C1 segment of cervical spinal cord (tissue), 14 donors: ENCODE measurements around the gene SLC9A7.

Experiments
- DNase-seq, 14 donors: peaks; one replicate each; lab custom pipeline; 2025; lab: John Stamatoyannopoulos, UW

Gene SLC9A7

DNA sequence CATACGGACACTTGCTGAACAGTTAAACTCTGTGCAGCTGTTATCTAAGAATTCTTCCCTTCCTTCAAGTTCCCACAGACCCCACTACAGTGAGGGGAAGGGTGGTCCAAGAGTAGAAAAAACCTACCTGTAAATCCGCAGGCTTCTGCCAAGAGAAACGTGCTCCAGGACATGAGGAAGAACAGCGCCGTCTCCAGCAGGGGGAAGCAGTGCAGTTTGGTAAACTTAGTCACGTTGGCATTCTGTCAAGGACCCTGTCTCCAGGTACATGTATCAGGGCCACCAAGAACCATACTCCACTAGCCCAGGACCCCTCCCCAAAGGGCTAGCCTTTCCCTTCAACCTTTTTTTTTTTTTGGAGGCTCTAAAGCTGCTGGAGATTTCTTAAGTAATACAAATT, 105.4 kb downstream of the SLC9A7 start:
- no peak for DNase-seq

DNA sequence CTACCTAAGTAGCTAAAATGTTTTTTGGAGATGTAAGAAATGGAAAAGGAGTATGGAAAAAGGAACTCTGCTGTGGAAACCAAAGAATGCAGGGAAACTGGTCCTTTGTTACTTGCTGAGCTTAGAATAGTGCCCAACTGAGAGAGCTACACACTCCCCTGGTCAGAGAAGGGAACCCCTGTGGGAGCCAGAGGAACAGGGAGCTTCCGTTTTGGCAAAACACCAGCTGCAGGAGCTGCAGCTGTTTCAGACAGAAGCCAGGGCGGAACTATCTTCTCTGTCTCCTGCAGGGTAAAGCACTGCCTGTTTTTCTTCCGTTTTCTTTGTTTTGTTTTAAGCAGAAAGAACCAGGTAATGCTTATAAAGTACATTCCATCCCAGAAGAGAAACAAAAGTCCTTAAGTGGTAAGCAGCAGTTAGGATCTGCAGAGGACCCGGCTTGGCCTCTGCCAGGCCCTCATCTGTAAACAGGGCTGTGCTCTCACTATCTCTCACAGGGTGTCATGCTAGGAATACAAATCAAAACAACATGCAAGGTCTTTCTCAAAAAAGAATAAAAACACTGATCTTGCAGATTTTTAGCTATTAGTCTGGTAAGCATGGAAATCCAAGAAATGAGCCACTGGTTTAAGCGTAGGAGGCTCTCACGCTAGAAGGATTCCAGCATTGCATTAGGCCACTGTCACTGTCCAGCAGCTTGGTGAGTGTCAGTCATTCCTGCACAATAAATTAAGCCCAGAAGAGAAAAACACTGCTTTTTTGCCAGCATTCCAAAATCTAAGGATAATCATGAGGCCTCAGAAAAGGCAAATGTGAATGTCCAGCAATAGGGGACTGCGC, 109.3 kb downstream of the SLC9A7 start:
- DNase-seq: peak in 6 of 14 donors; percentile 0 to 23 (median 4)

DNA sequence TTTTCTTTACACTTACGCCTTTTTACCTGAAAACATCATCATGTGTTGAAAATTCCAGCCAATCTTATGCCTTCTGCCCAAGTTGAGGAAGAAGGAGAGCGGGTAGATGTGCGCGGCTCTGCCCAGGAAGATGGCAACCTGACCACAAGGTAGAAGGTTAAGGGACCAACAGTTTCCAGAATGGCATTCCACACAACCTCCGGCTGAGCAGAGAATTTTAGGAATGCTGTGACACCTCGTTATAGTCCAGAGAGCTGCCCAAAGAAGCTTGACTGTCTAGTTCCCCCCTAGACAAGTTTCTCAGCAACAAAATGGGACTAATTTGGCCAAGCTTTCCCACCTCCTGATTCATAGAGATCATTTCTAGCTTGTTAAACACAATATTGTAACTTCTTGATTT, 110.3 kb downstream of the SLC9A7 start:
- no peak for DNase-seq

DNA sequence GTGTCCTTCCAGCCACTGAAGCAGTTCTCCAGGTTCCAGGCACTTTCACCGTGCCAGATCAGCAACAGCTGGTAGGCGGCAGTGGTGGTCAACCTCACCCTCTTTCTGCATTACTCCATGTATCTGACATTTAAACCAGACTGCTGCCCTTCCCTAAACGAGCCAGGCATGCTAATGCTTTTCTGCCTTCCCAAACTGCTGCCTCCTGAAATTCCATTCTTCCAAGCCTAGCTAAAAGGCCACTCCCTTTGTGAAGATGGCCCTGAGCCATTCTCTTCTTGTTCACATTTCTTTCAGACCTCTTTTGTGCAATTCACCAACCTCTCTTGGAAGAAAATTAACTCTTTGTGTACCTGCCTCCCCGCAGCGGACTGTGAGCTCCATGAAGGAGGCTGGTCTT, 111.7 kb downstream of the SLC9A7 start:
- no peak for DNase-seq

DNA sequence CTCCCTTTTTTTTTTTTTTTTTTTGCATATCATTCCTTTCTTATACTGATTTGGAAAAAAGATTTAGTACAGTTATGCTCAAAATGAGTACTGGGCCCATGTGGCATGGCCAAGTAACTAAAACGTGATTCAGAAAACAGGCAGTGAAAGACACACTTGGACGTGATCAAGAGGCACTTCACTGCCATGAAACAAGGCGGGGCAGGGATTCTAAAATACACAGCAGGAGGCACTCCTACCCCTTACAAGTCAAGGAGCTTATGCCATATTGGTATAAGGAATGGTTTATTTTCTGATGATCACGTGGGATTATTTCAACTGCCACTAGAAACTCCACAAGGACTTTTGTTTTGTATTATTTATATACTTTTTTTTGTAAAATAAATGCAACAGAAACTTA, 113.3 kb downstream of the SLC9A7 start:
- DNase-seq: no peak

DNA sequence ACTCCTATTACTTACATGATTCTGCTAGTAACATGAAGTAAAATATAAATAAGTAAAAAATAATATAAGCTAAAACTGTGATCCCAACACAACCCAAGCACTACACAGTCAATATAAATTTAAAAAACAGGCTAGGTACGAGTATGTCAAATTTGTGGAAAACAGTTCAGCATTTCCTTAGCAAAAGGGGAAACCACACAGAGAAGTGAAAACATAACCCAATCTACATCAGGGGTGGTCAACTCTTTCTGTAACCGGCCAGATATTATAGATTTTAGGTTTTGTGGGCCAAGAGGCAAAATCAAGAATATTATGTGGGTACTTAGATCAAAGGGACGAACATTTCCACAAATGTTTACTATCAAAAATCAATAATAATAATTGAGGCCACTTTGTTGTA, 115.3 kb downstream of the SLC9A7 start:
- DNase-seq: no peak

DNA sequence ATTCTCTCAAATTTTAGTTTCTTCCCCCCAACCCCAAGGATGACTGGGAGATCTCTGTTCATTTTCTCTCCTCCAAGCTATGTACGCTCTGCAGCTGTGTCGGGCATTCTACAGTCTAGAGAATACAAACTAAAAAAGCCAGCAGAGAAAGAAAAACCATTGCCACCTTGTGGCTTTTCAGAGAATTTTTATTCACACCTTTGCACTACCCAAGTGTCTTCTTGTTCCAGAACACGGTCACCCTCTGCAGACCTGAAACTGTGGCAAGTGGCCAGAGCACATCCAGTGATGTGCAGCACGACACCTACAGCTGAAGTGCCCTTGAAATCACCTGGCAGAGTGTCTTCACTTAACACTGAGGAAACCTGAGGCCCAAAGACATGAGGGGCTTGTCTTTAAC, 116.8 kb downstream of the SLC9A7 start:
- no peak for DNase-seq

DNA sequence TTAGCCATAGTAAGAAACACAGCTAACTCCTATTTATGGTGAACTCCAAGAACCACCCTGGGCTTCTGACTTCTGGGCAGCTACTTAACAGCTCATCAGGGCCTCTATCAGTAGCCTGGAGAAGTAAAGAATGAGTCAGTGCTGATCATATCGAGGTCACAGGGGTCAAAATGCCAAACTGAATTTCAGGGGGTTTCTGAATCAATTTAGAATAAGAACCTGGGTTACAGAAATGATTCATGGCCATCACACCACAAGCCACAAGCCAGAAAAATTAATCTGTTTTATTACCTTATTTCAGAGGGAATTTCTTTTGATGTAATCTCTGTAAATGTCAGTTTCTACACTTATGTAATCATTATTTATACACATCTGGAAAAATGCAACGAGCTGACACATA, 121.0 kb downstream of the SLC9A7 start:
- DNase-seq: no peak

DNA sequence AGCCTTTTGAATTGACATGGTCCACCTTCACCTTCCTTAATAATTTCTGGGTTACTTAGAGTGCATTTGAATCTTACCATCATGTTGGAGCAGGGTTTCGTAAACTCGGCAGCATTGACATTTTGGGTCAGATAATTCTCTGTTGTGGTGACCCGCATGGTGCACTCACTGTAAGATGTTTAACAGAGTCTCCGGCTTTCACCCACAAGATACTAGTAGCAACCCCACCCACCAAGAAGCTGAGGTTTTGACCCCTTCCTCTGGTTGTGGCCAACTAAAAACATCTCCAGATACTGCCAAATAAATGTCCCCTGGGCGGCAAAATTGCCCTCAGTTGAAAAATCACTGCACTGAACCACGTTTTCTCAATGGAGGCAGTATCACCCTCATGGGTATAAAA, 122.7 kb downstream of the SLC9A7 start:
- no peak for DNase-seq

DNA sequence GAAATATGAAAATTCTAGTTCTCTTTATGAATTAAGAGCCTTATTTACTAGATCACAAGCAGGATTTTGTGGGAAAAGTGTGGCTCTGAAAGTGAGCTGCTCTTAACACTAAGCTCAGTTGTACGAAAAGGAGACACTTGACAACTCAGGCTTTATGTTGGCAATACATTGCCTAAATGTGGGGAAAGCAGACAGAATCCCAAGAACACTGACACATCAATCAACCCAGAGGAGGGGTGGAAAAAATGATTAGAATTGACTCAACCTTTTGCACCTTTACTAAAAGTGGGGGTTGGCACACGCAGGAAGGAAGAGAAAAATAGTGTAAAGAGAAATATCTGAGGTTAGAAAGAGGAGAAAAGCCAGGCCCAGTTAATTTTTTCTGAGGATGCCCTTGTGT, 123.7 kb downstream of the SLC9A7 start:
- no peak for DNase-seq

DNA sequence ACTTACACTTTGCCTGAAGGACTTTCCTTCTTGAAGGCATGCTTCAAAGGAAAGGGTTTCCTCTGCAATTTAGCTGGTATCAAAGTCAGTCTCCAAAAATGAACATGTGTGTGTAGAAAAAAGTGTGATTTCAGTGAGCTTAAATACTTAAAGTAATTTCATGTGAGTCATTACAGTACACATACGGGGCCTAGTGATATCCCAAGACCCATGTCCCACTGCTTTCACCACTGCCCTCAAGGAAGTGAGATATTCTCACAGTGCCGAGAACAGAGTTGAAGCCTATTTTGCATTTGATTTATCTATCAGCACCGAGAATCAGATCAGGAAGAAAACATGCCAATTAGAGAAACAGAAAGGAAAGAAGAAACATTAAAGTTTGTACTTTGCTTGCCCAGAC, 124.3 kb downstream of the SLC9A7 start:
- DNase-seq: no peak

DNA sequence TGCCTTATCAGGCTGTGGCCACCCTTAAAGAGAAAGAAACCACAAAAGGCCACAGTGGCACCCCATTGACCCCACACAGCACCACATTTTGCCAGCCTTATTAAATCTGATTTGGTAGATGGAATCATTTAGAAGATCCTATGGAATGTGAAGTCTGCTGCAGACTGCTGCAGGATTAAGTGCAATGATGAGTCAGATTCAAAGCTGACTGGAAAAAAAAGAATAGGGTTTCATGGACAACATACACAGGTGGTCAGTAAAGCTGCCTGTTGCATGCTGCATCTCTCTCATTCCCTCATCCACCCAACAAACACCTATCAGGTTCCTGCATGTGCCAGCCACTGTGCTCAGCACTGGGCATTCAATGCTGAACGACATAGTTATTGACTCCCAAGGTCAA, 128.8 kb downstream of the SLC9A7 start:
- DNase-seq: no peak

DNA sequence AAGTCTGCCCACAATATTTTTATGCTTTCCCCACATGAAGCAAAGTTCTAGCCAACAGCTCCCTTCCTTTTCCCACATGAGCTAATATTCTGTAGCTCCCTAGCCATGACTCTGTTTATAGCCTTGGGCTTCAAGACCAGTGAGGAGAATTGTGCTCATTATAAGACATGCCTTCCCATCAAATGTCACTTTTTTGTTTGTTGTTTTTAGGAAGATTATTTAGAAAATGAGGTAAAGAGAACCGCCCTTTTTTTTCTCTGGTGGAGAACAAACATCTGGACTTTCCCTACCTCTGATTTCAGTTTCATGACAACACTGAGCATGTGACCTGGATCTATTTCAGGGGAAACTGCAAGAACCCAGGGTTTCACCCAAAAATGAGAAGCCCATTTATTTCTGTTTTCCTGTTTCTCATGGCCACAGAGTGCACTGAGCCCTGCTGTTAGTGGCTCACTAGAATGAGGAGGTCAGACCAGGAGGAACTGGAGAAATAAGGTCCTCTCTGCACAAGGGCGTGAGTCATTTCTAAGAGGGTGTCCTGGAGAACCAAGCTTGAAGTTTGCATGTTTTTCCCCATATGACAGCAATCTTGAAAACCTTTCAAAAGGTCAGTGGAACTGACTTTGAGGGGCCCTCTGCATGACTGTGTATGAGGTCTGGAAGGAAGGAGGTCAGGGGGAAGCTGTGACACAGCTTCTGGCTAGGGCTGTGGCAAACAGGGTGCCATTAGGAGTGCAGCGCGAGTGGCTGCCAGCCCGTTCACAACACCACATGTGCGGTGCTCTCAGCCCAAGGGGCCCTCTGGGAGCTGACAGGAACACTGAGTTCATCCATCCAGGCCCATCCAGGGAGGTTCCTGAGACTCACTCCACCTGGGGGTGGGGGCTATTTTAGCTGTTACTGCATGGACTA, 130.2 kb downstream of the SLC9A7 start:
- peak in 2 of 14 donors; percentile 4 to 7 for DNase-seq

DNA sequence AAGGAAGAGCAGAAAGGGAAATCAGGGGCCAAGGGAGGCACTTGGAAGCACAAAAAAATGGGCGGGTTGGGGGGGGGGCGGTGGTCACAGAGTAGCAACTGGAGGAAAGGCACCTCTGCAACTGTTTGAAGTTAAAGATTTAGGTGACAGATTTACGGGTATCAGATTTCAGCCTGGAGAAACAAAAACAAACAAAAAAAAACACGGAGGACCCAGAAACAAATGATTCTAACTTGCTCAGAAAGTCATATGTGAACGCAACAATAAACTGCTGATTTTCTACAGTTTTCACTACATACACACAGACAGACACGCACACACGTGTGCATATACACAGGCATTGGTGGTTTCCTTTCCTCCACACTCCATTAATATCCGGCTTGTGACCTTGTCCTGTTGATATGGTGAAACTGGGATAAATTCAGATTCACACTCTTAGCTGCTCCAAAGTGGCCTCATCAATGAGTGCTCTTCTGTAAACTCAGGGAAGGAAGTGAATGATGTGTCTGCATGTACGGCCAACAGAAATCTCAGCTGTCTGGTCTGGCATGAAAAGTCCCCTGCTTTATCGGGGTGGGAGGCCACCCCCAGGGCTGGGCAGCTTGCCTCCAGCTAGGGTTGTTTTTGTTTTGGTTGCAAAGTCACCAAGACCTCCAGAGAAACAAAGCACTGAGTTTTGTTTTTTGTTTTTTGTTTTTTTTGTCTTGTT, 131.1 kb downstream of the SLC9A7 start:
- no peak for DNase-seq

DNA sequence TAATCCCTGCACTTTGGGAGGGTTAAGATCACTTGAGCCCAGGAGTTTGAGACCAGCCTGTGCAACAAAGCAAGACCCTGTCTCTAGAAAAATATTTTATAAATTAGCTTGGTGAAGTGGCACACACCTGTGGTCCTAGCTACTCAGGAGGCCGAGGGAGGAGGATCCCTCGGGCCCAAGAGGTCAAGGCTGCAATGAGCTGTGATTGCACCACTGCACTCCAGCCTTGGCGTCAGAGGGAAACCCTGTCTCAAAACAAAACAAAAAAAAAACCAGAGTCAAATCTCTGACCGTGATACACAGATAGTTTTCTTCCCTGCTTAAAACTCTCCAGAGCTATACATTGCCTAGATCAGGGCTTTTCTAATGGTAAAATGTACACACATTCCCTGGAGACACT, 131.9 kb downstream of the SLC9A7 start:
- DNase-seq: no peak

DNA sequence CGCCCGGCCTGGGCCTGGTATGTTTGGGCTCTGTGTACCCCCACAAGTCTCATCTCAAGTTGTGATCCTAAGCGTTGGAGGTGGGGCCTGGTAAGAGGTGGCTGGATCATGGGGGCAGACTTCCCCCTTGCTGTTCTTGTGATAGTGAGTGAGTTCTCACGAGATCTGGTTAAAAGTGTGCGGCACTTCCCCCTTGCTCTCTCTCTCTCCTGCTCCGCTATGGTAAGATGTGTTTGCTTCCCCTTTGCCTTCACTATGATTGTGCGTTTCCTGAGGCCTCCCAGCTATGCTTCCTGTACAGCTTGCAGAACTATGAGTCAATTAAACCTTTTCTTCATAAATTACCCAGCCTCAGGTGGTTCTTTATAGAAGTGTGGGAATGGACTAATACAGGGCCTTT, 132.4 kb downstream of the SLC9A7 start:
- no peak for DNase-seq

DNA sequence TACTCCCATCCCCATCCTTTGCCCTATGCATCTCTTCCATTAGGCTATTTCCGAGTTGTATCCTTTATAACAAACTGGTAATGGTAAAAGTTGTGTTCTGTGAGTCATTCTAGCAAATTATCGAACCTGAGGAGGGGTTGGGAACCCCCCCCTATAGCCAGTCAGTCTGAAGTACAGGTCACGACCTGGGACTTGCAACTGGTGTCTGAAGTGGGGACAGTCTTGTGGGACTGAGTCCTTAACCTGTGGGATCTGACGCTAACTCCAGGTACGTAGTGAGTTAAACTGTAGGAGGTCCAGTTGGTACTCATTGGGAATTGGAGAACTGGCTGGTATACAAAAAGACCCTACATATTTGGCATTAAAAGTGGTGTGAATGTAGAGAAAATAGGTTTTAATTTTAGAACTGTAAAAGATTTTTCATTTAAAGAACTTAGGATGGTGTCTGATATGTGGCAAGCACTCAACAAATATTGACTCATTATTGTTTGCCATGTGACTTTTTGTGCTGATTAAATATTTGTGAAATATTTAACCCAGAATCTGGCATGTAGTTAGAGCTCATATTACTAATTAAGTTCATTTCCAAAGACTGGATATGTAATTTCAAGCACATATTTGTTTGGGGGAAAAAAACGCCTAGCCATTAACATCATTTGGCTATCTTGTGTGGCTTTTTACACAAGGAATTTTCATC, 134.7 kb downstream of the SLC9A7 start:
- DNase-seq: no peak

DNA sequence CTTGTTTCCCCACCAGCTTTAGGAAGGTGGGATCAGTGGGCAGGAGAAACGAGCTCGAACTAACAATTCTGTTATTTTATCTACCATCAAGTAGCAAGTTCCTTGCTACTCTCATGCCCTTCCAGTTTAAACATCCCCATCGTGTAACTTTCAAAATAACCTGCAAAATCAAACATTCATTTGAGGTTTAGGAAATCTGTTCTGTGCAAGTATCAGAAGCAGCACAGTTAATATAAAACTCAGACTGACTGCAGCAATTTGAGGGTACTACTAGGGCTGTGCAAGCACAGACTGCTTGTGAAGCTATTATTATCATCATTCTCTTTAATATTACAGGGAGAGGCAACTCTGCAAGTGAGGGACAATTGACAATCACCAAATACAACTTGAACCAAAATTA, 137.3 kb downstream of the SLC9A7 start:
- DNase-seq: no peak

DNA sequence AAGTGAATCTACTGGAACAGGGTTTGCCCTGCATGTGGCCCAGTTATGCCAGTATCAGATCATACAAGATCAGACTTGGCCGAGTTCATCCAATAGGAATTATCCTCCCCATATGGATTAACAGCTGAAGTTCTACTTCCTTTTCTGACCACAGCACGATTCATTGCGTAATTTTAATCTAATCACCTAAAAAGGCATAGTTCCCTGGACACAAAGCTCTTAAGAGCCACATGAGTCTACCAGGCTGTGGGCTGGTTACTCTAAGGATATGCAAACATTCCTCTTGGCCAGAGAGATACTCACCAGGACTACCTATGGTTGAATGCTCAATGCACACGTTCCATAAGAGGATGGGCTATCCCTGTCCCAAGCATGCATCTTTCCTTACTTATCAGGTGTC, 138.4 kb downstream of the SLC9A7 start:
- DNase-seq: no peak

DNA sequence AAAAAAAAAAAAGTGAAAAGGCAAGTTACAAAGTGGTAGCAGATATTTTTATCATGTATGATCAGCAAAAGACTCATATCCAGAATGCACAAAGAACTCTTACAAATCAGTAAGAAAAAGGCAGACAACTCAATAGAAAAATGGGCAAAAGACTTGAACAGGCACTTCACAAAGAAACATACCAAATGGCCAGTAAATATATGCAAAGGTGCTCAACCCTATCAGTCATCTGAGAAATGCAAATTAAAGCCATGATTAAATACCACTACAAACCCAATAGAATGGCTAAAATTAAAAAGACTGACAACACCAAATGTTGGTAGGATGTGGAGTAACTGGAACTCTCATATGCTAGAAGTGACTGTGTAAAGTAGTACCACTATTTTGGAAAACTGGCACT, 140.0 kb downstream of the SLC9A7 start:
- DNase-seq: no peak

DNA sequence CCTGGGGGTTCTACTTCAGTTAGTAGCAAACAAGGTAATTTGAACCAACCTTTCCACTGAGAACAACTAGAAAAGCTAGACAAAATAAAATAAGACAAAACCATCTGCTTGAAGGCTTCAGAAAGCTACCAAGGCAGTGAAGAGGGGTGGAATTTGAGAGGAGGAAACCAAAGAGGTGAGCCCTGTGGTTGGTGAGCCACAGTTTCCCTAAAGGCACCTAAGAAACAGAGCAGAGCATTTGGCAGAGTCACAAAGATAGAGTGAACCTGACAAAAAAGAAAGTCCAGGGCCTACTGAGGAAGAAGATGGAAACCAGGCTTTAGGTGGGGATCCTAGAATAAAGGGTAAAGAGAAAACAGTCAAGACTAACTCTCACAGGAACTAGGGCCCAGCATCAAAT, 141.0 kb downstream of the SLC9A7 start:
- no peak for DNase-seq
